ENCODE data around the gene SLIT3.
"Not testable (repeated sequence)": the region's sequence is repeated elsewhere in the genome, so short reads cannot be mapped to it uniquely, and the experiment has no call there.

Gene SLIT3

DNA sequence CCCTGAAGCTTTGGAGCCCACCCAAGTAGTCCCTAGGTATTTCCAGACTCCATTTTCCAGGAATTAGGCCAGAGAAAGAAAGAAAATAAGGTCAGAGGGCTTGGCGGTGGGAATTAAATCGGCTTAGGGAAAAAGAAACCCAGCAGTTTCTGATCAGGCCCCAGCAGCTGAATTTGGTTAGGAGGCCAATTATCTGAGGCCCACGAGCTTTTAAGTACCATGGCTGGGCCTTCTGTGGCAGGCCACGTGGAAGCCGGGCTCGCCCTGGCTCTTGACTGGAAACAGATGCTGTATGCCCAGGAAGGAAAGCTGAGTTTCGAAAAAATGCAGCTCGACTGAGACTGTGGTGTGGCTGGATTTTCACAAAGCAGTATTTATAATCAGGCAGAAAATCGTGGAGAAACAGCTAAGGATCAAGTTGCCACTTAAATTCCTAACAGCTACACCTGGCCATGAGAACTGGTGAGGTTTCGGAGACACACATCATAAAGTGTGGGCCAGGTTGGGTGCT is 646.7 kb downstream of the SLIT3 start:
- H3K4me3 ChIP-seq (ENCODE audit: low read length): no peak overlapping the region
- H3K9me3 ChIP-seq (ENCODE audit: insufficient read depth, low read depth, low read length): no peaks in the 10 kb centered on the region
- H3K4me1 ChIP-seq (ENCODE audit: insufficient read depth, low read length): no peaks in the 10 kb centered on the region; the same call in 1 of the 2 replicates
- no peaks in the 10 kb centered on the region for H3K27me3 ChIP-seq (ENCODE audit: insufficient read depth, low read length)
- no peak overlapping the region for H3K9ac ChIP-seq (ENCODE audit: low read depth, low read length)
- no peak overlapping the region for H3K27ac ChIP-seq (ENCODE audit: low read length)
- H3K36me3 ChIP-seq (ENCODE audit: insufficient read depth, low read depth, low read length): no peaks in the 10 kb centered on the region

- Histone ChIP-seq H3K36me3 (ENCODE audit: insufficient read depth, low read depth, low read length) (no peaks in the 10 kb centered on the region), H3K4me3 (ENCODE audit: low read length) (no peak overlapping the region), H3K9ac (ENCODE audit: low read depth, low read length) (no peak overlapping the region), H3K9me3 (ENCODE audit: insufficient read depth, low read depth, low read length) (no peaks in the 10 kb centered on the region), H3K27me3 (ENCODE audit: insufficient read depth, low read length) (no peaks in the 10 kb centered on the region), H3K27ac (ENCODE audit: low read length) (no peak overlapping the region), H3K4me1 (ENCODE audit: insufficient read depth, low read length) (no peaks in the 10 kb centered on the region; the same call in 1 of the 2 replicates)
Observed at GRCh38 chr5:168653626-168654025, 647.3 kb downstream of the SLIT3 start.

GRCh38 chr5:168651648-168652047 is 649.3 kb downstream of the SLIT3 start:
- Histone ChIP-seq H3K4me1 (ENCODE audit: insufficient read depth, low read length) (no peaks in the 10 kb centered on the region; the same call in 1 of the 2 replicates), H3K9me3 (ENCODE audit: insufficient read depth, low read depth, low read length) (no peaks in the 10 kb centered on the region), H3K27me3 (ENCODE audit: insufficient read depth, low read length) (no peaks in the 10 kb centered on the region), H3K27ac (ENCODE audit: low read length) (no peak overlapping the region), H3K4me3 (ENCODE audit: low read length) (no peak overlapping the region), H3K36me3 (ENCODE audit: insufficient read depth, low read depth, low read length) (no peaks in the 10 kb centered on the region), H3K9ac (ENCODE audit: low read depth, low read length) (no peak overlapping the region)

DNA sequence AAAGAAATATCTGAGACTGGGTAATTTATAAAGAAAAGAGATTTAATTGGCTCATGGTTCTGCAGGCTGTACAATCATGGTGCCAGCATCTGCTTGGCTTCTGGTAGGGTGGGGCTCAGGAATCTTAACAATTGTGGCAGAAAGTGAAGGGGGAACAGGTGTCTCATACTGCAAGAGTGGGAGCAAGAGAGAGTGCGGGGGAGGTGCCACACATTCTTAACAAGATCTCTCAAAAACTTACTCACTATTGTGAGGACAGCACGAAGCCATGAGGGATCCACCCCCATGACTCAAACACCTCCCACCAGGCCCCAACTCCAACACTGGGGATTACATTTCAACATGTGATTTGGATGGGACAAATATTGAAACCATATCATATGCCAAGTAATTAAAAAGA is 651.6 kb downstream of the SLIT3 start:
- Histone ChIP-seq H3K27ac (ENCODE audit: low read length) (no peak overlapping the region), H3K9ac (ENCODE audit: low read depth, low read length) (no peak overlapping the region), H3K4me1 (ENCODE audit: insufficient read depth, low read length) (no peaks in the 10 kb centered on the region; the same call in 1 of the 2 replicates), H3K36me3 (ENCODE audit: insufficient read depth, low read depth, low read length) (no peaks in the 10 kb centered on the region), H3K27me3 (ENCODE audit: insufficient read depth, low read length) (no peaks in the 10 kb centered on the region), H3K4me3 (ENCODE audit: low read length) (no peak overlapping the region), H3K9me3 (ENCODE audit: insufficient read depth, low read depth, low read length) (no peaks in the 10 kb centered on the region)

DNA sequence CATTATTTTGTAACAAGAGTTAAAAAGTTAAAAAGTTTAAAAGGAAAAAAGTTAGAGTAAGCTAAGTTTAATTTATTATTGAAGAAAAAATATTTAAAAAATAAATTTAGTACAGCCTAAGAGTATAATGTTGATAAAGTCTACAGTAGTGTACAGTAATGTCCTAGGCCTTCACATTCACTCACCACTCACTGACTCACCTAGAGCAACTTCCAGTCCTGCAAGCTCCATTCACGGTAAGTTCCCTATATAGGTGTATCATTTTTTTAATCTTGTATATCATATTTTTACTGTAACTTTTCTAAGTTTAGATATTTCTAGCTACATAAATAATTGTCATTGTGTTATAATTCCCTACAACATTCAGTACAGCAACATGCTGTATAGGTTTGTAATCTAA is 652.4 kb downstream of the SLIT3 start:
- Histone ChIP-seq H3K4me1 (ENCODE audit: insufficient read depth, low read length) (no peaks in the 10 kb centered on the region; the same call in 1 of the 2 replicates), H3K9ac (ENCODE audit: low read depth, low read length) (no peak overlapping the region), H3K27me3 (ENCODE audit: insufficient read depth, low read length) (no peaks in the 10 kb centered on the region), H3K9me3 (ENCODE audit: insufficient read depth, low read depth, low read length) (no peaks in the 10 kb centered on the region), H3K36me3 (ENCODE audit: insufficient read depth, low read depth, low read length) (no peaks in the 10 kb centered on the region), H3K4me3 (ENCODE audit: low read length) (no peak overlapping the region), H3K27ac (ENCODE audit: low read length) (no peak overlapping the region)

DNA sequence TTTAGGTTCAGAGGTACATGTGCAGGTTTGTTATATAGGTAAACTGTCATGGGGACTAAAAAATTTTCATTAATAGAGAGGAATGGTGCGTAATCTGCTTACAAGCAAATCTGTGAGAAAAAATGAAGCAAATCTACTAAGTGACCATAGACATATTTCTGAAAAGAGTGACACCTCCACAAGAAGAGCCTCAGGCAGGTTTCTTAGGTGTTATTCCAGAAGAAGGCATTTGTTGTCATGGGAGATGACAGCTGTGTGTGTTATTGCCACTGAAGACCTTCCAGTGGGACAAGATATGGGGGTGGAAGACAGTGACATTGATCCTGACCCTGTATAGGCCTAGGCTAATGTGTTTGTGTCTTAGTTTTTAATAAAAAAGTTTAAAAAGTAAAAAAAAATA is 652.9 kb downstream of the SLIT3 start:
- no peaks in the 10 kb centered on the region for H3K27me3 ChIP-seq (ENCODE audit: insufficient read depth, low read length)
- no peak overlapping the region for H3K4me3 ChIP-seq (ENCODE audit: low read length)
- H3K9ac ChIP-seq (ENCODE audit: low read depth, low read length): no peak overlapping the region
- H3K27ac ChIP-seq (ENCODE audit: low read length): no peak overlapping the region
- no peaks in the 10 kb centered on the region for H3K36me3 ChIP-seq (ENCODE audit: insufficient read depth, low read depth, low read length)
- H3K9me3 ChIP-seq (ENCODE audit: insufficient read depth, low read depth, low read length): no peaks in the 10 kb centered on the region
- H3K4me1 ChIP-seq (ENCODE audit: insufficient read depth, low read length): no peaks in the 10 kb centered on the region; the same call in 1 of the 2 replicates

DNA sequence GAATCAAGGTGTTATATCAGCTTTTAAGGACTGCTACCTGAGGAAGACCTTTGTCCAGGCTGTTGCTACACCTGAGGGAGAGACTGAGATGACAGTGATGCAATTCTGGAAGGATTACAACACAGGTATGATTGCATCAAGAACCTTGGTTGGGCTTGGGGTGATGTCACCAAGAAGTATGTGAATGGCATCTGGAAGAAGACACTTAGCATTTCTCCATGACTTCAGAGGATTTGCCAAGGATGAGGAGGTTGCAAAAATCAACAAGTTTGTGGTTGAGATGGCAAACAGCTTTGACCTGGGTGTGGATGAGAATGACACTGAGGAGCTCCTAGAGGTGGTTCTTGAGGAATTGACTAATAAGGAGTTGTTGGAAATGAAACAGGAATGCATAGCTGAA is 653.9 kb downstream of the SLIT3 start:
- Histone ChIP-seq H3K9ac (ENCODE audit: low read depth, low read length) (no peak overlapping the region), H3K9me3 (ENCODE audit: insufficient read depth, low read depth, low read length) (no peaks in the 10 kb centered on the region), H3K4me3 (ENCODE audit: low read length) (no peak overlapping the region), H3K4me1 (ENCODE audit: insufficient read depth, low read length) (no peaks in the 10 kb centered on the region; the same call in 1 of the 2 replicates), H3K36me3 (ENCODE audit: insufficient read depth, low read depth, low read length) (no peaks in the 10 kb centered on the region), H3K27me3 (ENCODE audit: insufficient read depth, low read length) (no peaks in the 10 kb centered on the region), H3K27ac (ENCODE audit: low read length) (no peak overlapping the region)

DNA sequence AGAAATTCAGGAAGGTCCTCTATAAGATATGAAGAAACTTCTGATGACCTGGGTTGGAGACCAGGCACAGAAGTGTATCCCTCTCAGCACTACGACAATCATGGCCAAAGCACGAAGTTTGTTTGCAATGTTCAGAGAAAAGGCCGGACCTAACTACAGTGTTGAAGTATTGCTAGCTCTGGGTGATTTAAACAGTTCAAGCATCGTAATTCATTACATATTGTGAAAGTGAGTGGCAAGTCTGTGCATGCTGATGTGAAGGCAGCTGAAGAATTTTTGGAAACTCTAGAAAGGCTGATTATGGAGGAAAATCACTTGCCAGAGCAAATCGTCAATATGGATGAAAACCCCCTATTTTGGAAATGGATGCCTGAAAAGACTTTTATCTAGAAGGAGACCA is 654.6 kb downstream of the SLIT3 start:
- Histone ChIP-seq H3K27ac (ENCODE audit: low read length) (no peak overlapping the region), H3K4me1 (ENCODE audit: insufficient read depth, low read length) (no peaks in the 10 kb centered on the region), H3K9ac (ENCODE audit: low read depth, low read length) (no peak overlapping the region), H3K36me3 (ENCODE audit: insufficient read depth, low read depth, low read length) (no peaks in the 10 kb centered on the region), H3K4me3 (ENCODE audit: low read length) (no peak overlapping the region), H3K27me3 (ENCODE audit: insufficient read depth, low read length) (no peaks in the 10 kb centered on the region), H3K9me3 (ENCODE audit: insufficient read depth, low read depth, low read length) (no peaks in the 10 kb centered on the region)

- Histone ChIP-seq H3K9me3 (ENCODE audit: insufficient read depth, low read depth, low read length) (no peaks in the 10 kb centered on the region), H3K9ac (ENCODE audit: low read depth, low read length) (no peak overlapping the region), H3K27me3 (ENCODE audit: insufficient read depth, low read length) (no peaks in the 10 kb centered on the region), H3K4me1 (ENCODE audit: insufficient read depth, low read length) (no peaks in the 10 kb centered on the region), H3K27ac (ENCODE audit: low read length) (no peak overlapping the region), H3K36me3 (ENCODE audit: insufficient read depth, low read depth, low read length) (no peaks in the 10 kb centered on the region), H3K4me3 (ENCODE audit: low read length) (no peak overlapping the region)
Observed at GRCh38 chr5:168645195-168645594, 655.7 kb downstream of the SLIT3 start.

DNA sequence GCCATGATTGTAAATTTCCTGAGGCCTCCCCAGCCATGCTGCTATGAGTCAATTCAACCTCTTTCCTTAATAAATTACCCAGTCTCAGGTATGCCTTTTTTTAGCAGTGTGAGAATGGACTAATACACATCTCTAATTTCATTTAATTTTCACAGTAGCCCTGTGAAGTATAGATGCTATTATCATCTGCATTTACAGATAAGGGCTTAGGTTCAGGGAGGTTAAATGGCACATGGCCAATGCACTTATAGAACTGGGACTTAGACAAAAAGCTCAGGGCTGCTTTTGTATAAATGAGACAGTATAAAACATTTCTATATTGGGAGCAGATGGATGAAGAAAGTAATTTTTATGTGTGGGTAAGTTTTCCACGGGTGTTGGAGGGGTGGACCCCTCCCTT is 658.9 kb downstream of the SLIT3 start:
- Histone ChIP-seq H3K9ac (ENCODE audit: low read depth, low read length) (no peak overlapping the region), H3K36me3 (ENCODE audit: insufficient read depth, low read depth, low read length) (no peaks in the 10 kb centered on the region), H3K27ac (ENCODE audit: low read length) (no peak overlapping the region), H3K4me1 (ENCODE audit: insufficient read depth, low read length) (no peaks in the 10 kb centered on the region), H3K4me3 (ENCODE audit: low read length) (no peak overlapping the region), H3K9me3 (ENCODE audit: insufficient read depth, low read depth, low read length) (no peaks in the 10 kb centered on the region), H3K27me3 (ENCODE audit: insufficient read depth, low read length) (no peaks in the 10 kb centered on the region)

GRCh38 chr5:168638846-168639245 is 662.1 kb downstream of the SLIT3 start:
- H3K9ac ChIP-seq (ENCODE audit: low read depth, low read length); H3K27ac ChIP-seq (ENCODE audit: low read length); H3K36me3 ChIP-seq (ENCODE audit: insufficient read depth, low read depth, low read length); H3K4me3 ChIP-seq (ENCODE audit: low read length); H3K4me1 ChIP-seq (ENCODE audit: insufficient read depth, low read length); H3K9me3 ChIP-seq (ENCODE audit: insufficient read depth, low read depth, low read length); H3K27me3 ChIP-seq (ENCODE audit: insufficient read depth, low read length): not testable (repeated sequence)

DNA sequence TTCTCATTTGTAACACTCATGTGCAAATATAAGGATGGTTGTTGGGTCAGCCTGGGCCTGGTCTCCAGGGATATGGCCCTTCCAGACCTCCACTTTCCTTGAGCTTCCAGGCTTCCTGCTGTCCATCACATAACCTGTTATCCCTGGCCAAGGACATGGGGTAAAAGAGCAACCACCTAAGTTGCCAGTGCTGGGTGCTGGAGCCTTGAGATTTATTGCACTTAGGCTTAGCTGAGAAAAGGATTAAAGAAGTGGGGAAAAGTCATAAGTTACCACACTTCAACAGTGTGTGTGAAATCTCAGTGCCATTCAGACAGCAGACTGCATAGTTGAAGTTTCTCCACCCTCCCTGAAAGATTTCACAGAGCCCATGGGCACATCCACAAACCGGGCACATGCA is 663.1 kb downstream of the SLIT3 start:
- no peak overlapping the region for H3K27ac ChIP-seq (ENCODE audit: low read length)
- H3K9me3 ChIP-seq (ENCODE audit: insufficient read depth, low read depth, low read length): no peaks in the 10 kb centered on the region
- no peak overlapping the region for H3K9ac ChIP-seq (ENCODE audit: low read depth, low read length)
- H3K4me3 ChIP-seq (ENCODE audit: low read length): no peak overlapping the region
- H3K27me3 ChIP-seq (ENCODE audit: insufficient read depth, low read length): no peaks in the 10 kb centered on the region
- no peaks in the 10 kb centered on the region for H3K36me3 ChIP-seq (ENCODE audit: insufficient read depth, low read depth, low read length)
- H3K4me1 ChIP-seq (ENCODE audit: insufficient read depth, low read length): no peaks in the 10 kb centered on the region

- Histone ChIP-seq H3K4me1 (ENCODE audit: insufficient read depth, low read length) (no peaks in the 10 kb centered on the region), H3K27me3 (ENCODE audit: insufficient read depth, low read length) (no peaks in the 10 kb centered on the region), H3K4me3 (ENCODE audit: low read length) (no peak overlapping the region), H3K27ac (ENCODE audit: low read length) (no peak overlapping the region), H3K36me3 (ENCODE audit: insufficient read depth, low read depth, low read length) (no peaks in the 10 kb centered on the region), H3K9ac (ENCODE audit: low read depth, low read length) (no peak overlapping the region), H3K9me3 (ENCODE audit: insufficient read depth, low read depth, low read length) (no peaks in the 10 kb centered on the region)
Observed at GRCh38 chr5:168637281-168637680, 663.7 kb downstream of the SLIT3 start.

Data from iPS-20b (cell line).